ENCODE results near the gene TMEM82. TPM values are rescaled to one million over a fixed set of nuclear protein-coding genes. Genes with fewer than 3 reads are reported as not detected.

Gene TMEM82
- polyA plus RNA-seq, 1 donor from 2014 or later, result not detected

DNA sequence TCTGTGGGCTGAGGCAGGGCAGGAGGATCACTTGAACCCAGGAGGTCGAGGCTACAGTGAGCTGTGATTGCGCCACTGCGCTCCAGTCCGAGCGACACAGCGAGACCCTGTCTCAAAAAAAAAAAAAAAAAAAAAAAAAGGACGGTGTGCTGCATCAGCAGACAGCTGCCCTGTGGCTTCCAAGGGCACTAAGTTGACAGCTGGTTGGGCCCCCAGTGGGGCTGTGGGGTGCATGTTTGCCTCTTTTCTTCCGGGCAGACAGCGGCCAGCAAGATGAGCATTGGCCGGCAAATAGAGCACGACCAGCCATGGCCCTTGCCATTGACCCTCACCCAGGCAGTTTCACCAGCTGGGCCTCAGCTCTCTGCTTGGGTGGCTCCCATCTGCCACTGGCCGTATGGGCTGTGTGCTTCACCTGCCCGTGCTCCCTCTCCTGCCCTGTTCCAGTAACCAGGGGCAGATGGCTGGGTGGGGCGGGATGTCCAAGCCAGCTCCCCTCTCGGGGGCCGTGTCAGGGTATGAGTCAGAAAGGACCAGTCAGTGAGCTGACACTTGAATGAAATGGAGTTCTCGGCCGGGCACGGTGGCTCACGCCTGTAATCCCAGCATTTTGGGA is 18.6 kb upstream of the TMEM82 start:
- Histone ChIP-seq H3K4me3 (ENCODE audit: low read length) (no peak overlapping the region), H3K9me3 (ENCODE audit: low read length) (no peaks in the 10 kb centered on the region), H3K4me2 (ENCODE audit: low read length) (no peak overlapping the region), H4K20me1 (ENCODE audit: insufficient read depth) (no peaks in the 10 kb centered on the region), H3K79me2 (replicated peaks; ENCODE audit: insufficient read depth, low read length) (no peaks in the 10 kb centered on the region), H3K27me3 (ENCODE audit: insufficient read depth, low read depth, low read length) (no peaks in the 10 kb centered on the region), H3K27ac (ENCODE audit: low read length) (no peak overlapping the region), H2AFZ (ENCODE audit: low read depth, low read length) (no peak overlapping the region), H3F3A (ENCODE audit: insufficient read depth, low read length, poor library complexity, severe bottlenecking) (no peaks in the 10 kb centered on the region), H3K36me3 (ENCODE audit: insufficient read depth, low read length) (no peaks in the 10 kb centered on the region), H3K9me2 (ENCODE audit: insufficient read depth, low read length) (no peaks in the 10 kb centered on the region), H3K9ac (ENCODE audit: low read length) (no peak overlapping the region)
- no peak for TF ChIP-seq EP300 (conservative IDR thresholded peaks at IDR 0.05; ENCODE audit: poor library complexity, severe bottlenecking)
- TF ChIP-seq REST (IDR thresholded peaks at IDR 0.05; ENCODE audit: borderline replicate concordance), result no peak
- no peak for TF ChIP-seq POLR2AphosphoS5 (IDR thresholded peaks at IDR 0.05)
- TF ChIP-seq EZH2 (IDR thresholded peaks at IDR 0.05; ENCODE audit: borderline replicate concordance, insufficient read depth, low read length, poor library complexity, severe bottlenecking), result no peak
- no peak for TF ChIP-seq TAF1 (IDR thresholded peaks at IDR 0.05; ENCODE audit: low read depth)
- TF ChIP-seq RAD21 (conservative IDR thresholded peaks at IDR 0.05), result no peak
- TF ChIP-seq MXI1 (conservative IDR thresholded peaks at IDR 0.05; ENCODE audit: poor library complexity, severe bottlenecking), result no peak
- no peak for TF ChIP-seq CTCF (IDR thresholded peaks at IDR 0.05; ENCODE audit: poor library complexity, severe bottlenecking)
- no peak for TF ChIP-seq SMC3 (conservative IDR thresholded peaks at IDR 0.05; ENCODE audit: poor library complexity)

DNA sequence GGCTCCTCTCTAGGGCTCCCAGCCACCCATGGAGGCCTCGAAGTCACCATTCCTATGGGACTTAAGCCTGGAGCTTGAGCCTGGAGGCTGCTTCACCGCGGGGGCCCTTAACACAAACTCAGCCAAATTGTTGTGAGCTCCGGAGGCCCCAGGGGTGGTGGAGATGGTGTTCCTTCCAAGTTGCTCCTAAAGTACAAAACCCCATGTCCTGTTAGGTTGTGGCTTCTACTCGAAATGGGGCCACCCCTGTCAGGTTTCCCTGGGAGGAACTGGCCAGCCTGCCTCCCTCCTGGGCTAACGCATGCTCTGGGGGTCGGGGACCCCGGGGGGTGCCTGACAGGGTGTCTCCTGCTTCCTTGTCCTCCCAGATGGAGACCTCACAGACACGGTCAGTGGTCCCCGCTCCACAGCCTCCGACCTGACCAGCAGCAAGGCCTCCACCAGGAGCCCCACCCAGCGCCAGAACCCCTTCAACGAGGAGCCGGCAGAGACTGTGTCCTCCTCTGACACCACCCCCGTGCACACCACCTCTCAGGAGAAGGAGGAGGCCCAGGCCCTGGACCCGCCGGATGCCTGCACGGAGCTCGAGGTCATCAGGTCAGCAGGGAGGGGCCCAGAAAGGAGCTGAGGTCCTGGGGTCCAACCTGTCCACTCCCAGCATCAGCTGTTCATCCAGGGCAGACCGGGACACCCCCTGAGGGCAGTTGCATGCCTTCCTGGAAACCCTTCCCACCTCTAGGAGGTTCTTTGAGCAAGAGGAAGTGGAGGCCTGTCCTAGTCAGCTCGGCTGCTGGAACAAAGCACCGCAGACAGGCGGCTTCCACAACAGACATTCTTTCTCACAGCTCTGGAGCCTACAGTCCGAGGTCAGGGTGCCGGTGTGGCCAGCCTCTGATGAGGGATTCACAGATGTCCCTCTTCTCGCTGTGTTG is 17.1 kb upstream of the TMEM82 start:
- no peak for TF ChIP-seq RAD21 (conservative IDR thresholded peaks at IDR 0.05)
- no peak for TF ChIP-seq POLR2AphosphoS5 (IDR thresholded peaks at IDR 0.05)
- TF ChIP-seq TAF1 (IDR thresholded peaks at IDR 0.05; ENCODE audit: low read depth), result no peak
- no peak for TF ChIP-seq EP300 (conservative IDR thresholded peaks at IDR 0.05; ENCODE audit: poor library complexity, severe bottlenecking)
- TF ChIP-seq MXI1 (conservative IDR thresholded peaks at IDR 0.05; ENCODE audit: poor library complexity, severe bottlenecking), result no peak
- no peak for TF ChIP-seq CTCF (IDR thresholded peaks at IDR 0.05; ENCODE audit: poor library complexity, severe bottlenecking)
- TF ChIP-seq REST (IDR thresholded peaks at IDR 0.05; ENCODE audit: borderline replicate concordance), result no peak
- no peak for TF ChIP-seq SMC3 (conservative IDR thresholded peaks at IDR 0.05; ENCODE audit: poor library complexity)
- TF ChIP-seq EZH2 (IDR thresholded peaks at IDR 0.05; ENCODE audit: borderline replicate concordance, insufficient read depth, low read length, poor library complexity, severe bottlenecking), result no peak
- no peak overlapping the region for H3K4me2 ChIP-seq (ENCODE audit: low read length)
- no peak overlapping the region for H2AFZ ChIP-seq (ENCODE audit: low read depth, low read length)
- no peak overlapping the region for H3K9ac ChIP-seq (ENCODE audit: low read length)
- H3K27ac ChIP-seq (ENCODE audit: low read length), result no peak overlapping the region
- H4K20me1 ChIP-seq (ENCODE audit: insufficient read depth), result no peaks in the 10 kb centered on the region
- H3K4me3 ChIP-seq (ENCODE audit: low read length), result no peak overlapping the region
- no peaks in the 10 kb centered on the region for H3K9me3 ChIP-seq (ENCODE audit: low read length)
- H3K36me3 ChIP-seq (ENCODE audit: insufficient read depth, low read length), result no peaks in the 10 kb centered on the region
- no peaks in the 10 kb centered on the region for H3K79me2 ChIP-seq (replicated peaks; ENCODE audit: insufficient read depth, low read length)
- H3F3A ChIP-seq (ENCODE audit: insufficient read depth, low read length, poor library complexity, severe bottlenecking), result no peaks in the 10 kb centered on the region
- no peaks in the 10 kb centered on the region for H3K9me2 ChIP-seq (ENCODE audit: insufficient read depth, low read length)
- H3K27me3 ChIP-seq (ENCODE audit: insufficient read depth, low read depth, low read length), result no peaks in the 10 kb centered on the region
